Measurements from ENCODE around the gene MYO1A. TPM values are rescaled to one million over a fixed set of nuclear protein-coding genes. Genes with fewer than 3 reads are reported as not detected.
"Not testable (repeated sequence)": the region's sequence is repeated elsewhere in the genome, so short reads cannot be mapped to it uniquely, and the experiment has no call there.

Gene MYO1A
- total RNA-seq, 1 donor from 2014 or later = 2.6 TPM

DNA sequence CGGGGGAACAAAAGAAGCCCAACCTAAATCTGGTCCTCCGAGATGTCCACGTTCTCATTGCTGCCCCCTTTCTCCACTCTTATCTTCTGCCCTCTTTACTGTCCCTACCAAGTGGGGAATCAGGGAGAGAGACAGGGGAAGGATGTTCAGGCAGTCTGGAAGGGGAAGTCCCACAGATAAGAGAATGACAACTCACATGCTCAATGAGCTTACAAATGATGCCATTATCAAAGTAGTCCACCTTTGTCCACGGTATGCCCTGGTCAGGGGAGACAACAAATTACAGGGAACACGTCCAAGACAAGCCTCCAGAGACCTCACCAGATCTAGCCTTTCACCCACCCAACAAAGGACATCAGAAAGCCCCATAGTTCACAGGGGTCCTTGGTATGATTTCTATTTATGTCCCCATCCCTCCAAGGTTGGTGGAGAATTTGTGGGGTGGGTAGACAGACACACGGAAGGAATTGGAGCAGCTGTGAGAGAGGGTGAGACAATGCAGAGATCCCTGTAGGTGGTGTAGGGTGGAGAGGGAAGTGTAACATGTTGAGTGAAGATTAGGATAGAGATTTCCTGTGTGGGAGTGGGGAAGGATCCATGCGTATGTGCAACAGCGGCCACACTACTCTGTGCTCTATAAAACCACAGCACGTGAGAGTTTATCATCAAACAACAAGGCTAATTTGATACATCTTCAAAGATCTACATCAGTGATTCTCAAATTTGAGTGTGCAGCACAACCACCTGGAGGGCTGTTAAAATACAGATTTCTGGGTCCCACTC is 10.7 kb downstream of the MYO1A start:
- Mint-ChIP-seq H3K4me3 (no peak overlapping the region), H3K9me3 (no peaks in the 10 kb centered on the region), H3K27me3 (ENCODE audit: insufficient read depth) (peaks cover 8% of the 10 kb centered on the region), H3K27ac (no peak overlapping the region), H3K4me1 (ENCODE audit: low read depth) (no peaks in the 10 kb centered on the region), H3K36me3 (ENCODE audit: low read depth) (peaks cover 4% of the 10 kb centered on the region)
- intact Hi-C loops (cut with micrococcal nuclease) = no loop called here
- no peak for DNase-seq (ENCODE audit: low spot score)

DNA sequence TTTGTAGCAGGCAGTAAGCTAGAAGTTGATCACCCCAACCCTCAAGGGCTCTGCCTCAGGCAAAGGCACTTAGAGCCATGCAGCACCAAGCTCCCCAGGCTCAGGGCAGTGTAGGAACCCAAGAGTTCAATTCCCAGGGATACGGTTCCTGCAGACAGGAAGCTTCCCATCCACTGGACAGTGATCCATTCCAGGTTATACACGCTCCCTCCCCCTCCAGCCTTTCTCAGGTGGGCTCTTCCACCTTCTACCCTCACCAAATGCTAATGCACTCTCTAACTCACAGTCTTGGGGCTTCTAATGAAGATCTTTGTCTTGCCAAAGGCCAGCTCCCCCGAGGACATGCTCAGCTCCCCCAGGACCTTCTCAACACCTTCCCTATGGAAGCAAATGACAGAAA is 12.7 kb downstream of the MYO1A start:
- Mint-ChIP-seq H3K4me1 (ENCODE audit: low read depth) (no peaks in the 10 kb centered on the region), H3K27me3 (ENCODE audit: insufficient read depth) (peaks cover 6% of the 10 kb centered on the region), H3K36me3 (ENCODE audit: low read depth) (peaks cover 4% of the 10 kb centered on the region), H3K4me3 (no peak overlapping the region), H3K9me3 (no peaks in the 10 kb centered on the region), H3K27ac (no peak overlapping the region)
- DNase-seq (ENCODE audit: low spot score) = no peak
- intact Hi-C loops (cut with micrococcal nuclease) = no loop called here

- intact Hi-C loops (cut with micrococcal nuclease) = no loop called here
- H3K27me3 Mint-ChIP-seq (ENCODE audit: insufficient read depth) = no peaks in the 10 kb centered on the region
- DNase-seq (ENCODE audit: low spot score) = no peak
- H3K9me3 Mint-ChIP-seq = no peaks in the 10 kb centered on the region
- no peak overlapping the region for H3K27ac Mint-ChIP-seq
- peaks cover 20% of the 10 kb centered on the region for H3K4me1 Mint-ChIP-seq (ENCODE audit: low read depth)
- H3K36me3 Mint-ChIP-seq (ENCODE audit: low read depth) = peaks cover 3% of the 10 kb centered on the region
- no peak overlapping the region for H3K4me3 Mint-ChIP-seq
Measured at GRCh38 chr12:57033431-57033830, 16.5 kb downstream of the MYO1A start.

DNA sequence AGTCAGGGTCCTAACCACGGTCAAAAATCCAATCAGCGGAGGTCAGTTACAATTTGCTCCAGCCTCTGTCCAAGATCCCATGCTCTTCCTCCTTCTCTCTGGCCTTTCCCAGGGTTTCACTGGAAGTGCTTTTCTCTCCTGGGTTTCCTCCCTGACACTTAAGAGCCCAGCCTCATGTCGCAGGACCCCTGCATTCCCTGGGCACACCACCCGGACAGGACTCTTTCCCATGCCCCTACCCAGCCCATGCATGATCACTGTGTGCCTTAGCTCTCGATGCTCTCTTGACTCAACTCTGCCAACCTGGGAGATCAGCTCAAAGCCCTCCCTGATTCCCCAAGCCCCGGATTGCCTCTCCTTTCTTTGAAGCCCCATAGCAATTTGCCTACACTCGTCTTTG is 18.1 kb downstream of the MYO1A start:
- no peak overlapping the region for H3K27ac Mint-ChIP-seq
- no peak overlapping the region for H3K4me3 Mint-ChIP-seq
- no peaks in the 10 kb centered on the region for H3K9me3 Mint-ChIP-seq
- no peak for DNase-seq (ENCODE audit: low spot score)
- intact Hi-C loops (cut with micrococcal nuclease) = loop anchor here (1.0 kb wide), 2 partner anchors 23 to 31 kb away; no protein-coding TSS in a partner anchor
- peaks cover 3% of the 10 kb centered on the region for H3K36me3 Mint-ChIP-seq (ENCODE audit: low read depth)
- peaks cover 29% of the 10 kb centered on the region for H3K4me1 Mint-ChIP-seq (ENCODE audit: low read depth)
- H3K27me3 Mint-ChIP-seq (ENCODE audit: insufficient read depth) = no peaks in the 10 kb centered on the region

DNA sequence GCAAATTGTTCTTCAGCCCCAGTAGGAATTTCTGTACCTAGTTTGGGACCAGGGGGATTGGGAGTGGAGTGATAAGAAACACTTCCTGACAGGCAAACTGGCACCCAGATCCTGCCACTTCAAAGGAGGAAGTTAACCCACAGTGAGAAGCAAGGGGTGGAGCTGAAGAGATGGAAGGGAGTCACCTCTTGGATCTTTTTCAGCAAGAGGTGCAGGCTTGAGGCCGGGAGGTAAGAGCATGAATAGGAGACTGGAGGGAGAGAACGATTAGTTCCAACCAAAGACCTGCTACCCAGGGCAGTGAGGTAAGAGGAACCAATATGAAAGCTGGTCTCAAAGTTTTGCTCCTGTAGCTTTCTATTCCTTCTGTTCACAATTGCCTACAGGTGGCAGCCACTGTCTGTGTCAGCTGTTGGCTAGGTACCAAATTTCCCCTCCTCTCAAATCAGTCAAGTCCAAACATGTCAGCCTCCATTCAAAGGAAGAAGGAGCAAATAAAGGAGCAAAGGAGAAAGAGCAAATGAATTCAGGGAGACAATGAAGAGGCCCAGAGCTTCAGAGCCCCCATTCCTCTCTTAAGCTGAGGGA is 18.7 kb downstream of the MYO1A start:
- Mint-ChIP-seq H3K27ac (peak overlapping the region; percentile 18), H3K27me3 (ENCODE audit: insufficient read depth) (no peaks in the 10 kb centered on the region), H3K4me3 (no peak overlapping the region), H3K36me3 (ENCODE audit: low read depth) (peaks cover 5% of the 10 kb centered on the region), H3K4me1 (ENCODE audit: low read depth) (peaks cover 34% of the 10 kb centered on the region), H3K9me3 (no peaks in the 10 kb centered on the region)
- DNase-seq (ENCODE audit: low spot score) = no peak
- intact Hi-C loops (cut with micrococcal nuclease) = loop anchor here (1.0 kb wide), 2 partner anchors 23 to 31 kb away; no protein-coding TSS in a partner anchor

GRCh38 chr12:57029457-57029856 is 20.5 kb downstream of the MYO1A start:
- Mint-ChIP-seq H3K27me3 (ENCODE audit: insufficient read depth) (peaks cover 2% of the 10 kb centered on the region), H3K4me3 (no peak overlapping the region), H3K9me3 (no peaks in the 10 kb centered on the region), H3K27ac (no peak overlapping the region), H3K4me1 (ENCODE audit: low read depth) (peaks cover 37% of the 10 kb centered on the region), H3K36me3 (ENCODE audit: low read depth) (peaks cover 2% of the 10 kb centered on the region)
- no peak for DNase-seq (ENCODE audit: low spot score)
- intact Hi-C loops (cut with micrococcal nuclease) = no loop called here

- peaks cover 5% of the 10 kb centered on the region for H3K27me3 Mint-ChIP-seq (ENCODE audit: insufficient read depth)
- H3K4me1 Mint-ChIP-seq (ENCODE audit: low read depth) = peaks cover 37% of the 10 kb centered on the region
- peaks cover 2% of the 10 kb centered on the region for H3K36me3 Mint-ChIP-seq (ENCODE audit: low read depth)
- DNase-seq (ENCODE audit: low spot score) = no peak
- H3K9me3 Mint-ChIP-seq = no peaks in the 10 kb centered on the region
- no peak overlapping the region for H3K27ac Mint-ChIP-seq
- H3K4me3 Mint-ChIP-seq = no peak overlapping the region
- intact Hi-C loops (cut with micrococcal nuclease) = no loop called here
Measured at GRCh38 chr12:57027805-57028153, 22.1 kb downstream of the MYO1A start.

DNA sequence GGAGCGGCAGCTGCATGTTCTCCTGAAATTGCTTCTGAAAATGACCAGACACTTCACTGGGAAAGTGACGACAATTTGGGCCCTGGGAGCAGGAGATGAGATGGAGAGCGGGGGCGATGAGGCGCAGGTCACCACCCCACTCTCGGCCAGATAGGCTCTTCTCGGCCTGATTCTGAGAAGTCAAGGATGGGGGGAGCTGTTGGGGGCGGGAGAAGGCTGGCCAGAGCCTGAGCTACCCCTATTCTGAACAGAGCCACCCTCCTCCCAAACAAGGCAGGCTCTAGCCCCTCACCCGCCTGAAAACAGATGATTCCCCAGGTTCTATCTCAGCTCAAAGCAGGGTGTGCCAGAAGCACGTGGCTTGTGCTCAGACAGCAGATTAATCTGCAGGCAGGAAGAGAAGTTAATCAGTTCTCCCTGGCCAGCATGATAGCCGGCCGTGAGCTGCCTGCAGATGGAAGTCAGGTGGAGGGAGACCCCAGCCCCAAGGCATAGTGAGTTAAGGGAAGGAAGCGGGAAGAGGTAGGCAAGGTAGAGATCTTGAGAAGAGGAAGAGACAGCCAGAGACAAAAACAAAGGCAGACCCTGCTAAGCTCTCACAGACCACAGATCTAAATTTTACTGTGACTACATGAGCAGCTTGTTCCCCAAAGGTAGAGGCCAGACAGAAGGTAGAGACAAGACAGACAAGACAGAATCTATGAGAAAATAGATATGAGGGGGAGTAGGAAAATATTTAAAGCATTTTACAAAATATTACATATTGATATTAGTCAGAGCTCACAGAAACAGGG is 22.7 kb downstream of the MYO1A start:
- H3K4me3 Mint-ChIP-seq = no peak overlapping the region
- H3K9me3 Mint-ChIP-seq = no peaks in the 10 kb centered on the region
- peaks cover 2% of the 10 kb centered on the region for H3K36me3 Mint-ChIP-seq (ENCODE audit: low read depth)
- H3K4me1 Mint-ChIP-seq (ENCODE audit: low read depth) = peaks cover 37% of the 10 kb centered on the region
- no peak for DNase-seq (ENCODE audit: low spot score)
- intact Hi-C loops (cut with micrococcal nuclease) = no loop called here
- H3K27ac Mint-ChIP-seq = peak overlapping the region; percentile 45
- peaks cover 5% of the 10 kb centered on the region for H3K27me3 Mint-ChIP-seq (ENCODE audit: insufficient read depth)

DNA sequence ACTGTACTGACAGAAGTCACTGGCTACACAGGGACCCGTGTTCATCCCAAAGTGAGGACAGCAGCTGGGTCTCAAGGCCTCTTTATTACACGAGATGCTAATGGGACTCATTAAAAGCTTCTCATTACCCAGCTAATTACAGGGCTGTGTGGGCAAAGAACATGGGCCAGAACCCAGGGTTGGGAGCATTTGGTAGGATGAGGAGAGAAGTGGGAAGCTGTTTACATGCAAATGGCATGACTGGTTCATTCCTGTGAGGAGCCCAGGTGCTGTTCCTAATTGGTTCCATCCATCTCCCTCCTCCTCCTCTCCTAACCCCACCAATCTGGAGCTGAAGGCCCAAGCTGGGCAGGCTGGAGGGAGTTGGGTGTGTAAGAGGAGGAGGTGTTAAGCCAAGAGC is 24.7 kb downstream of the MYO1A start:
- H3K27me3 Mint-ChIP-seq (ENCODE audit: insufficient read depth) = peaks cover 5% of the 10 kb centered on the region
- no peak overlapping the region for H3K4me3 Mint-ChIP-seq
- peaks cover 22% of the 10 kb centered on the region for H3K4me1 Mint-ChIP-seq (ENCODE audit: low read depth)
- intact Hi-C loops (cut with micrococcal nuclease) = no loop called here
- H3K9me3 Mint-ChIP-seq = no peaks in the 10 kb centered on the region
- DNase-seq (ENCODE audit: low spot score) = no peak
- no peak overlapping the region for H3K27ac Mint-ChIP-seq
- H3K36me3 Mint-ChIP-seq (ENCODE audit: low read depth) = peaks cover 2% of the 10 kb centered on the region

DNA sequence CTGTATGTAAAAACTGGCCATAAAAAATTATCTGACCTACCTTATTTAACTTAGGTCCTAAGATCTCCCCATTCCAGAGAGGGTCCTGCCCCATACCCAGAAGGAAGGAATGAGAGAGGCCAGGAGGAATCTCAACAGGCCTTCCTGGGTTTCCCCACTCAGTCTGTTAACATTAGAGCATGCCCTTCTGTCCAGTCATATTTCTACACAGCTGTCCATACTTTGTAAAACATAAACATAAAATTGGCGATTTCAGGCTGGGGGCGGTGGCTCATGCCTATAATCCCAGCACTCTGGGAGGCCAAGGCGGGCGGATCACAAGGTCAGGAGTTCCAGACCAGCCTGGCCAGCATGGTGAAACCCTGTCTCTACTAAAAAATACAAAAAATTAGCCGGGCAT is 27.6 kb downstream of the MYO1A start:
- H3K36me3 Mint-ChIP-seq (ENCODE audit: low read depth); DNase-seq (ENCODE audit: low spot score); H3K27me3 Mint-ChIP-seq (ENCODE audit: insufficient read depth); H3K27ac Mint-ChIP-seq; H3K9me3 Mint-ChIP-seq; intact Hi-C loops (cut with micrococcal nuclease); H3K4me3 Mint-ChIP-seq: not testable (repeated sequence)
- H3K4me1 Mint-ChIP-seq (ENCODE audit: low read depth) = peaks cover 19% of the 10 kb centered on the region

DNA sequence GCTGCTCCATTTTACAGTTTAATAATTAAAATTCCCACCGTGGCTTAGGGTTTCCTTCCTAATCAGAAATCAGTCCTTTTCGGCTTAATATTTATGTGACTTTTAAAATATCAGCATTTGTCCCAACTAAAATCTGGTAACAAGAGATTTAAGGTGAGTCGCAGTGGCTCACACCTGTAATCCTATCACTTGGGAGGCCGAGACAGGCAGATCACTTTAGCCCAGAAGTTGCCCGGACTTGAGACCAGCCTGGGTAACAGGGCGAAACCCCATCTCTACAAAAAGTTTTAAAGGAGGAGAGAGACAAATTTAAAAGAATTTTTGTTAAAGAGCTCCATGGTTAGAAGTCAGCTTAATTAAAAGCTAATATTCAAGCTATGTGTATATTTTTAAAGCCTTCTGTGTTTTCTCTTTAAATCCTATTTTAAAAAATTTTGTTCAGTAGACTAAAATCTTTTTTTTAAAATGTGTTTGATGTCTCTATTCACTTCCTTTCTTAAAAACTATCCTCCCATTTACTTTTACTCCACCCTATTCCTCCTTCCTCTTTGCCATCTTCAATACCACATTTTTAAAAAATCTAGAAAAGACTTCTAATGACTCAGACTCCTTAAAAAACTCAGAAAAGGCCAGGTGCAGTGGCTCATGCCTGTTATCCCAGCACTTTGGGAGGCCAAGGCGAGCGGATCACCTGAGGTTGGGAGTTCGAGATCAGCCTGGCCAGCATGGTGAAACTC is 29.8 kb downstream of the MYO1A start:
- no peak for DNase-seq (ENCODE audit: low spot score)
- Mint-ChIP-seq H3K9me3 (no peaks in the 10 kb centered on the region), H3K27me3 (ENCODE audit: insufficient read depth) (peaks cover 11% of the 10 kb centered on the region), H3K4me3 (no peak overlapping the region), H3K36me3 (ENCODE audit: low read depth) (no peaks in the 10 kb centered on the region), H3K4me1 (ENCODE audit: low read depth) (peaks cover 8% of the 10 kb centered on the region), H3K27ac (no peak overlapping the region)
- intact Hi-C loops (cut with micrococcal nuclease) = no loop called here

DNA sequence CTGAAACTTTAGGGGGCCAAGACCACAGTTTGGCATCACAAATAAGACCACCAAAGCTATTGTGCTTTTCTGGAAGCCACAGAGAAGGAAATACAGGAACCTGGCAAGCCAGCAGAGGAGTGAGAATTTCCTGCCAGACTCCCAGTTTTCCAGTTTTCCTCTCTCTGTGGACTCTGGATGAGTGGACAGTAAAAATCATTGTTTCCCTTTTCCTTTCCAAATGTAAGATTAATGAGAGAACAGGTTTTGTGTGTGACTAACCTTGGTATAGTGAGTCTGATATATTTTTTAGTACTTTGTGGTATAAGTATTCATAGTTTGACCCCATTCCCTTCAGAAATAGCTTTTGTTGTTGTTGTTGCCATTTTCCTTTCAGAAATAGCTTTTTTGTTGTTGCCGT is 31.0 kb downstream of the MYO1A start:
- no peak overlapping the region for H3K4me3 Mint-ChIP-seq
- peaks cover 8% of the 10 kb centered on the region for H3K4me1 Mint-ChIP-seq (ENCODE audit: low read depth)
- intact Hi-C loops (cut with micrococcal nuclease) = no loop called here
- H3K9me3 Mint-ChIP-seq = no peaks in the 10 kb centered on the region
- H3K36me3 Mint-ChIP-seq (ENCODE audit: low read depth) = no peaks in the 10 kb centered on the region
- H3K27ac Mint-ChIP-seq = no peak overlapping the region
- no peak for DNase-seq (ENCODE audit: low spot score)
- H3K27me3 Mint-ChIP-seq (ENCODE audit: insufficient read depth) = peaks cover 17% of the 10 kb centered on the region
